Breast epithelium (tissue), 3 donors: ENCODE data around the gene MLLT10.

Experiments used
- POLR2A ChIP-seq: fragments of 450-650 bp; IDR thresholded peaks from one replicate; pipeline ENCODE4 v1.6.1; 2016; ENCODE audit warnings: antibody characterized with exemption, mild to moderate bottlenecking, moderate library complexity
- POLR2AphosphoS5 ChIP-seq, 3 donors: sonication (generic); formaldehyde crosslinking; IDR thresholded peaks; one replicate each; pipeline ENCODE4 v1.6.1; 2017; ENCODE audit warnings: antibody characterized with exemption in 3 of 3
- TF ChIP-seq, protein P1 (sequence below), 3 donors: fragments of 450-650 bp; IDR thresholded peaks; one replicate each; pipeline ENCODE4 v1.5.1; 2016 to 2017; ENCODE audit warnings: antibody characterized with exemption in 3 of 3, mild to moderate bottlenecking in 3 of 3, moderate library complexity in 3 of 3

DNA sequence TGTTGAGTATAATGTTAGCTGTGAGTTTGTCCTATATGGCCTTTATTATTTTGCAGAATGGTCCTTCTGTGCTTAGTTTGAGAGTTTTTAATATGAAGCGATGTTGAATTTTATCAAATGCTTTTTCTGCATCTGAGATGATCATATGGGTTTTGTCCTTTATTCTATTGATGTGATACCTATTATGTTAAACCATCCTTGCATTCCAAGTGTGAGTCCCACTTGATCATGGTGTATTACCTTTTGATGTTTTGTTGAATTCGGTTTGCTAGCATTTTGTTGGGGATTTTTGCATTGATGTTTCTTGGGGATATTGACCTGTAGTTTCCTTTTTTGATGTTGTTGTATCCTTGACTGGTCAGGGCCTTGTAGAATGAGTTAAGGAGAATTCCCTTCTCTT, 166.4 kb downstream of the MLLT10 start:
- TF ChIP-seq POLR2A (no peak), POLR2AphosphoS5 (IDR thresholded peaks at IDR 0.05) (no peak)
- TF ChIP-seq, protein P1, sequence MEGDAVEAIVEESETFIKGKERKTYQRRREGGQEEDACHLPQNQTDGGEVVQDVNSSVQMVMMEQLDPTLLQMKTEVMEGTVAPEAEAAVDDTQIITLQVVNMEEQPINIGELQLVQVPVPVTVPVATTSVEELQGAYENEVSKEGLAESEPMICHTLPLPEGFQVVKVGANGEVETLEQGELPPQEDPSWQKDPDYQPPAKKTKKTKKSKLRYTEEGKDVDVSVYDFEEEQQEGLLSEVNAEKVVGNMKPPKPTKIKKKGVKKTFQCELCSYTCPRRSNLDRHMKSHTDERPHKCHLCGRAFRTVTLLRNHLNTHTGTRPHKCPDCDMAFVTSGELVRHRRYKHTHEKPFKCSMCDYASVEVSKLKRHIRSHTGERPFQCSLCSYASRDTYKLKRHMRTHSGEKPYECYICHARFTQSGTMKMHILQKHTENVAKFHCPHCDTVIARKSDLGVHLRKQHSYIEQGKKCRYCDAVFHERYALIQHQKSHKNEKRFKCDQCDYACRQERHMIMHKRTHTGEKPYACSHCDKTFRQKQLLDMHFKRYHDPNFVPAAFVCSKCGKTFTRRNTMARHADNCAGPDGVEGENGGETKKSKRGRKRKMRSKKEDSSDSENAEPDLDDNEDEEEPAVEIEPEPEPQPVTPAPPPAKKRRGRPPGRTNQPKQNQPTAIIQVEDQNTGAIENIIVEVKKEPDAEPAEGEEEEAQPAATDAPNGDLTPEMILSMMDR (IDR thresholded peaks at IDR 0.05) = no peak
